Memory B cell (primary cell): ENCODE data around the gene ZMYND11.
"Not testable (repeated sequence)": the region's sequence is repeated elsewhere in the genome, so short reads cannot be mapped to it uniquely, and the experiment has no call there.

Experiments used
- ATAC-seq: fragments of 150-1000 bp; cut with Tn5 transposase; 2 replicates; pipeline ENCODE4 v1.10.0; 2021; ENCODE audit warnings: low read depth, mild to moderate bottlenecking, moderate library complexity
- DNase-seq, 2 donors: peaks; one replicate each; pipeline ENCODE4 v3.0.0; 2022; ENCODE audit warnings: low spot score in 2 of 2
- H3K27ac Mint-ChIP-seq: one replicate; pipeline ENCODE4 v1.8.0; 2022; ENCODE audit warnings: mild to moderate bottlenecking, moderate library complexity, mixed read lengths
- H3K27me3 Mint-ChIP-seq: one replicate; pipeline ENCODE4 v1.8.0; 2022; ENCODE audit warnings: mixed read lengths
- H3K36me3 Mint-ChIP-seq: one replicate; pipeline ENCODE4 v1.8.0; 2022; ENCODE audit warnings: mild to moderate bottlenecking, mixed read lengths
- H3K4me1 Mint-ChIP-seq: one replicate; pipeline ENCODE4 v1.8.0; 2022; ENCODE audit warnings: mixed read lengths
- H3K4me3 Mint-ChIP-seq: one replicate; pipeline ENCODE4 v1.8.0; 2022; ENCODE audit warnings: mild to moderate bottlenecking, moderate library complexity, mixed read lengths
- H3K9me3 Mint-ChIP-seq: one replicate; pipeline ENCODE4 v1.8.0; 2022; ENCODE audit warnings: mixed read lengths

ZMYND11 gene

GRCh38 chr10:152915-153314 lies 17.7 kb downstream of the ZMYND11 start:
- DNase-seq (no peak), ATAC-seq (no peak)
- peaks cover 20% of the 10 kb centered on the region for H3K4me1 Mint-ChIP-seq
- peaks cover 8% of the 10 kb centered on the region for H3K36me3 Mint-ChIP-seq
- H3K27ac Mint-ChIP-seq = no peak overlapping the region
- no peaks in the 10 kb centered on the region for H3K27me3 Mint-ChIP-seq
- no peak overlapping the region for H3K4me3 Mint-ChIP-seq
- no peaks in the 10 kb centered on the region for H3K9me3 Mint-ChIP-seq

GRCh38 chr10:154348-154747 lies 19.1 kb downstream of the ZMYND11 start:
- H3K36me3 Mint-ChIP-seq = peaks cover 8% of the 10 kb centered on the region
- no peak overlapping the region for H3K4me3 Mint-ChIP-seq
- no peaks in the 10 kb centered on the region for H3K9me3 Mint-ChIP-seq
- H3K27me3 Mint-ChIP-seq = no peaks in the 10 kb centered on the region
- H3K4me1 Mint-ChIP-seq = peaks cover 21% of the 10 kb centered on the region
- ATAC-seq (no peak), DNase-seq (no peak)
- H3K27ac Mint-ChIP-seq = no peak overlapping the region

- no peak for ATAC-seq
These were observed 32.1 kb downstream of the ZMYND11 start for GRCh38 chr10:167383-167782.

GRCh38 chr10:173741-174140 lies 38.5 kb downstream of the ZMYND11 start:
- Mint-ChIP-seq H3K36me3 (peaks cover 11% of the 10 kb centered on the region), H3K27ac (no peak overlapping the region)

More at GRCh38 chr10:167383-167782, 32.1 kb downstream of the ZMYND11 start:
- Mint-ChIP-seq H3K4me1 (peaks cover 26% of the 10 kb centered on the region), H3K9me3 (peaks cover 11% of the 10 kb centered on the region), H3K4me3 (no peak overlapping the region), H3K27me3 (no peaks in the 10 kb centered on the region), H3K36me3 (peaks cover 19% of the 10 kb centered on the region), H3K27ac (no peak overlapping the region)
- no peak for DNase-seq

GRCh38 chr10:176677-177076 lies 41.4 kb downstream of the ZMYND11 start:
- no peak for DNase-seq
- H3K4me1 Mint-ChIP-seq = peaks cover 4% of the 10 kb centered on the region
- no peak for ATAC-seq
- no peak overlapping the region for H3K4me3 Mint-ChIP-seq
- H3K36me3 Mint-ChIP-seq = peaks cover 10% of the 10 kb centered on the region
- H3K27me3 Mint-ChIP-seq = no peaks in the 10 kb centered on the region
- H3K9me3 Mint-ChIP-seq = no peaks in the 10 kb centered on the region
- no peak overlapping the region for H3K27ac Mint-ChIP-seq

More at GRCh38 chr10:173741-174140, 38.5 kb downstream of the ZMYND11 start:
- peaks cover 13% of the 10 kb centered on the region for H3K4me1 Mint-ChIP-seq
- no peaks in the 10 kb centered on the region for H3K27me3 Mint-ChIP-seq
- H3K9me3 Mint-ChIP-seq = peaks cover 5% of the 10 kb centered on the region
- DNase-seq (no peak), ATAC-seq (no peak)
- H3K4me3 Mint-ChIP-seq = no peak overlapping the region

- DNase-seq = no peak
- ATAC-seq = no peak
- Mint-ChIP-seq H3K36me3 (peaks cover 14% of the 10 kb centered on the region), H3K27me3 (no peaks in the 10 kb centered on the region), H3K4me1 (peaks cover 4% of the 10 kb centered on the region), H3K27ac (no peak overlapping the region), H3K4me3 (no peak overlapping the region), H3K9me3 (no peaks in the 10 kb centered on the region)
These were observed 43.0 kb downstream of the ZMYND11 start for GRCh38 chr10:178208-178607.

GRCh38 chr10:178723-179122 lies 43.5 kb downstream of the ZMYND11 start:
- peaks cover 4% of the 10 kb centered on the region for H3K4me1 Mint-ChIP-seq
- DNase-seq (no peak), ATAC-seq (no peak)
- H3K27me3 Mint-ChIP-seq = no peaks in the 10 kb centered on the region
- no peaks in the 10 kb centered on the region for H3K9me3 Mint-ChIP-seq
- no peak overlapping the region for H3K27ac Mint-ChIP-seq
- H3K4me3 Mint-ChIP-seq = no peak overlapping the region
- H3K36me3 Mint-ChIP-seq = peaks cover 18% of the 10 kb centered on the region

GRCh38 chr10:182441-183201 lies 47.4 kb downstream of the ZMYND11 start:
- H3K4me1 Mint-ChIP-seq = peaks cover 2% of the 10 kb centered on the region
- peaks cover 26% of the 10 kb centered on the region for H3K36me3 Mint-ChIP-seq
- H3K27ac Mint-ChIP-seq = no peak overlapping the region
- peaks cover 5% of the 10 kb centered on the region for H3K9me3 Mint-ChIP-seq
- no peak overlapping the region for H3K4me3 Mint-ChIP-seq
- H3K27me3 Mint-ChIP-seq = no peaks in the 10 kb centered on the region
- ATAC-seq = no peak
- DNase-seq = no peak

GRCh38 chr10:184174-184573 lies 48.9 kb downstream of the ZMYND11 start:
- Mint-ChIP-seq H3K36me3 (peaks cover 32% of the 10 kb centered on the region), H3K4me1 (peaks cover 2% of the 10 kb centered on the region), H3K27ac (no peak overlapping the region), H3K27me3 (no peaks in the 10 kb centered on the region), H3K9me3 (peaks cover 5% of the 10 kb centered on the region), H3K4me3 (no peak overlapping the region)
- ATAC-seq (no peak), DNase-seq (no peak)

GRCh38 chr10:184911-185310 lies 49.7 kb downstream of the ZMYND11 start:
- peaks cover 33% of the 10 kb centered on the region for H3K36me3 Mint-ChIP-seq
- no peaks in the 10 kb centered on the region for H3K27me3 Mint-ChIP-seq
- no peak for ATAC-seq
- no peak for DNase-seq
- peaks cover 2% of the 10 kb centered on the region for H3K4me1 Mint-ChIP-seq
- H3K27ac Mint-ChIP-seq = no peak overlapping the region
- H3K4me3 Mint-ChIP-seq = no peak overlapping the region
- H3K9me3 Mint-ChIP-seq = peaks cover 5% of the 10 kb centered on the region

- ATAC-seq, H3K9me3 Mint-ChIP-seq, H3K27ac Mint-ChIP-seq, H3K27me3 Mint-ChIP-seq, DNase-seq, H3K4me3 Mint-ChIP-seq, H3K4me1 Mint-ChIP-seq: not testable (repeated sequence)
- H3K36me3 Mint-ChIP-seq = peaks cover 36% of the 10 kb centered on the region
These were observed 50.3 kb downstream of the ZMYND11 start for GRCh38 chr10:185571-185970.

- no peak overlapping the region for H3K27ac Mint-ChIP-seq
- peaks cover 34% of the 10 kb centered on the region for H3K36me3 Mint-ChIP-seq
- H3K4me1 Mint-ChIP-seq = peaks cover 2% of the 10 kb centered on the region
- H3K4me3 Mint-ChIP-seq = no peak overlapping the region
- no peaks in the 10 kb centered on the region for H3K27me3 Mint-ChIP-seq
- DNase-seq (no peak), ATAC-seq (no peak)
- peaks cover 5% of the 10 kb centered on the region for H3K9me3 Mint-ChIP-seq
These were observed 51.7 kb downstream of the ZMYND11 start for GRCh38 chr10:186911-187310.

- H3K27me3 Mint-ChIP-seq = no peaks in the 10 kb centered on the region
- H3K27ac Mint-ChIP-seq = no peak overlapping the region
- H3K9me3 Mint-ChIP-seq = peaks cover 5% of the 10 kb centered on the region
- H3K4me1 Mint-ChIP-seq = peaks cover 10% of the 10 kb centered on the region
- no peak for ATAC-seq
- DNase-seq = no peak
- no peak overlapping the region for H3K4me3 Mint-ChIP-seq
- peaks cover 31% of the 10 kb centered on the region for H3K36me3 Mint-ChIP-seq
These were observed 53.3 kb downstream of the ZMYND11 start for GRCh38 chr10:188546-188945.

- Mint-ChIP-seq H3K27me3 (no peaks in the 10 kb centered on the region), H3K4me3 (no peak overlapping the region), H3K27ac (no peak overlapping the region), H3K9me3 (no peaks in the 10 kb centered on the region), H3K4me1 (peaks cover 15% of the 10 kb centered on the region), H3K36me3 (peaks cover 29% of the 10 kb centered on the region)
- DNase-seq (no peak), ATAC-seq (no peak)
These were observed 55.0 kb downstream of the ZMYND11 start for GRCh38 chr10:190216-190615.
